COR-L47 (cell line): ENCODE data around the gene LAP3.
"Not testable (repeated sequence)": the region's sequence is repeated elsewhere in the genome, so short reads cannot be mapped to it uniquely, and the experiment has no call there.

ENCODE experiments used
- DNase-seq: peaks from one replicate; lab custom pipeline; 2025; lab: John Stamatoyannopoulos, UW

The LAP3 gene

GRCh38 chr4:17562157-17562556, 14.8 kb upstream of the LAP3 start:
- DNase-seq = no peak

- DNase-seq = no peak
These were observed 11.2 kb upstream of the LAP3 start for GRCh38 chr4:17565846-17566245.

- DNase-seq = no peak
These were observed 9.7 kb upstream of the LAP3 start for GRCh38 chr4:17567271-17567670.

- DNase-seq = no peak
These were observed 2.8 kb upstream of the LAP3 start for GRCh38 chr4:17574206-17574605.

- DNase-seq = not testable (repeated sequence)
These were observed 1.8 kb upstream of the LAP3 start for GRCh38 chr4:17575177-17575576.

GRCh38 chr4:17577665-17578481, 875 bp downstream of the LAP3 start:
- peak; percentile 16 for DNase-seq

- no peak for DNase-seq
These were observed 1.5 kb downstream of the LAP3 start for GRCh38 chr4:17578482-17578891.

GRCh38 chr4:17580969-17581368, 4.0 kb downstream of the LAP3 start:
- DNase-seq = no peak

GRCh38 chr4:17583276-17583675, 6.3 kb downstream of the LAP3 start:
- no peak for DNase-seq

- DNase-seq = no peak
These were observed 6.9 kb downstream of the LAP3 start for GRCh38 chr4:17583941-17584340.

- DNase-seq = no peak
These were observed 7.7 kb downstream of the LAP3 start for GRCh38 chr4:17584521-17585213.

GRCh38 chr4:17587094-17587822, 10.3 kb downstream of the LAP3 start:
- DNase-seq = no peak

GRCh38 chr4:17589355-17589754, 12.4 kb downstream of the LAP3 start:
- DNase-seq = no peak

GRCh38 chr4:17595471-17596005, 18.5 kb downstream of the LAP3 start:
- no peak for DNase-seq

- DNase-seq = peak; percentile 24
These were observed 20.5 kb downstream of the LAP3 start for GRCh38 chr4:17597517-17597916.

GRCh38 chr4:17599826-17600225, 22.8 kb downstream of the LAP3 start:
- no peak for DNase-seq

GRCh38 chr4:17605236-17605635, 28.2 kb downstream of the LAP3 start:
- no peak for DNase-seq

GRCh38 chr4:17613761-17614415, 36.9 kb downstream of the LAP3 start:
- peak; percentile 29 for DNase-seq

- DNase-seq = peak; percentile 94
These were observed 37.7 kb downstream of the LAP3 start, which contains the start of gene MED28 for GRCh38 chr4:17614416-17615299. Gene MED28, plus strand, starts transcription at chr4:17614641. Its CDS starts 14 bp downstream, at chr4:17614655.

GRCh38 chr4:17616283-17616682, 39.3 kb downstream of the LAP3 start:
- DNase-seq = no peak

- DNase-seq = no peak
These were observed 41.9 kb downstream of the LAP3 start for GRCh38 chr4:17618926-17619325.
